GM18861 (cell line): ENCODE measurements around the gene PSMB7.

Source experiments
- ATAC-seq: cut with Tn5 transposase; IDR thresholded peaks from one replicate; pipeline ENCODE4 v1.9.1; 2021; ENCODE audit not compliant: unreplicated experiment

PSMB7 gene

DNA sequence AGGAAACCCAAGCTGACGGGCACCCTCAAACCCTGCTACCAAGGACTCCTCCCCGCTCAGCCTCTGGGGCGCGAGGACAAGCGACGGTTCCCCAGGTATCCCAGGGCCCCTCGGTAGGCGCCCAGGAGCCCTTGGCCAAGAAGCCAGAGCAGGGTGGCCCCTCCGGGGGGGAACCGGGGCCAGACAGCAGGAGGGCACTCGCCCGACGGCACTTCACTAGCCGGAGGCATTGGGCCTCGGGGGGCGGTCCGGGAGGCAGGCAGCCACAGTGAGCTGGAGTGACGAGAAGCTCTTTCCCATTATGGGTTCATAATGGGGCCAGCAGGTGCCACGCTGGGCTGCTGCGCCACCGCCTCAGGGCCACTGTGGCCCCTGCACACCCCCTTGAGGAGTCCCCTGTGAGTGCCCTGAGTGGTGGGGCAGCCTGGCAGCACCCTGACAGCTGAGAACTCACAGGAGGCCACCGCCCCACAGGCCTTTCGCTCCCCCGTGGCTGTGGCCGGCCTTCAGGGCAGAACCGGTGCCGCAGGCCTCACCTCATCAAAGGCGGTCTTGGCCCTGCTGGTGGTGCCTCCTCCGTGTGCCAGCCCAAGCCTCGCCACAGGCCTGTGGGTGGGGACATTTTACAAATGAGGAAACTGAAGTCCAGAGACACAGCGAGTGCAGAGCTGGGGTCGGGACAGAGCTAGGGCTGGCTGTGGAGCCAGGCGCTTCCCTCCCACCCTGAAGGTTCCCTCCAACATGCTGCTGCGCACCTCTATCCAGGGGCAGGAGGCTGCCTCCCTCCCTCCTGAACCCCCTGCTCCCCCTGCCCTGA is 68.7 kb downstream of the PSMB7 start:
- ATAC-seq = no peak

DNA sequence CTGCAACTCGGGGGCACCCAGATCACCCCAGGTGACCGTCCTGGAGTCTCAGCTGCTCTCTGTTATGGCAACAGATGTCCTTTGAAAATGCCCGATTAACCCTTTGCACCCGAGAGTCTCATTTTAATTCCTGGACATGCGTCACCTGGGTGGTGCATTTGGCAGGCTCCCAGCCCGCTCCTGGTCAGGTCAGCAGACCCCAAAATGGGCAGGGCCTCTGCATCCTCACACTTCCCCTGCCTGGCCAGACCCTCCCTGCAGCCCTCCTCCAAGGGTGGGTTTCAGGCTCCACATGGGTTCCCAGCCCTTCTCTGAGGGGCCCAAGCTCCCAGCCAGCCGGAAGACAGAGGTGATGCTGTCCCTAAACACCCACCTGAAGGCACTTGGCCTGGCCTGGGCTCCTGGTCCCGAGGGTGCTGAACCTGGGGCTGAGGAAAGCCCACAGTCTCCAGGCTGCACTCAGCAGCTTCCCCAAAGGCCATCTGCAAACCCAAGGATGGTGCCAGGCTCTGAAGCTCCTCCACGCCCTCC is 69.4 kb downstream of the PSMB7 start:
- no peak for ATAC-seq

DNA sequence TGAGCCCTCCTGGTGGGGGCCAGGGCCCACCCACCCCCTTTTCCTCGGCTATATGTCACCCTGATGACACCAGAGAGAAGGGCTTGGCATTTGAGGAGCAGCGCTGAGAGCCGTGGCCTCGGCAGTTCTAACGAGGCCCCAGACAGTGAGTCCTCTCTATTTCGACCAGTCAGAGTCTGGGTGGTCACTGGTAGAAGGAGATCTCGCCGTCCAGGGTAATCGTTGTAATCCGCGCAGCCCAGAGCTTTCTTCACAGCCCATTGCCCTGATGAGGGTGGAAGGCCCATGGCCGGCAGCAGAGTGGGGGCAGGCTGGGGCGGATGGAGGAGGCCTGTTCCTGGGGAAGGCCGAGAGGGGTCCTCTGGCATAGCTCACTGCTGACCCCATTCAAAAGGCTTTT is 70.2 kb downstream of the PSMB7 start:
- no peak for ATAC-seq

DNA sequence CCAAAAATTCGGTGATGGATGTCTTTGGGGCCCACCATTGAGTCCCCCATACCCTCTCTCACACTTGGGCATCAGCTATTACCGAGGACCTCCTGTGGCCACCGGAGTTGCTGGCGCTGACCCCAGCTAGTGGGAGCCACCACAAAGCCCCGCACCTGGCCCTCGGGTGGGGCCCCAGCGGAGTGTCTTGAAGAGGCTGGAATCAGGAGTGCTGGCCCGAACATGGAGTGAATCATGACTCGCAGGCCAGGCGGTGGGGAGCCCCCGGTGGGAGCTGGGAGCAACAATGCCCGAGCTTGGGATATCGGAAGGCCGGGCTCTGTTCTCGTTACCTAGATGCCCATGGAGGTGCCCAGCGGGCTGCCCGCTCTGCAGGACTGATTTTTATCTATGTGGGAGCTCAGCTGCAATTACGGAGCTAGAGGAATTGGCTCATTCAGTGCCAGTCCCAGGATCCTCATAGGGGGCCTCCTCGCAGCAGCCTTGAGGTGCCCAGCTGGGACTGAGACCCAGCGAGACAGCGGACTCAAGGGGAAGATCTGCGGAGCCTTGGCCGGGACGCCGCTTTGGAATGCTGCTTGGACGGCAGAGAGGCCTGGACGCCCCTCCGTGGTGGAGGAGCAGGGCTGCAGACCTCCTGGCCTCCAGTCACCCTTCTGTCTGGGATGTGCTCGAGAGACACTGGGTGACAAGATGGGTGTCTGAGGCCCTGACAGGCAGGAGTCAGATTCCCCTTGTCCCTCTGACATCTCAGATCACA is 70.8 kb downstream of the PSMB7 start:
- no peak for ATAC-seq

DNA sequence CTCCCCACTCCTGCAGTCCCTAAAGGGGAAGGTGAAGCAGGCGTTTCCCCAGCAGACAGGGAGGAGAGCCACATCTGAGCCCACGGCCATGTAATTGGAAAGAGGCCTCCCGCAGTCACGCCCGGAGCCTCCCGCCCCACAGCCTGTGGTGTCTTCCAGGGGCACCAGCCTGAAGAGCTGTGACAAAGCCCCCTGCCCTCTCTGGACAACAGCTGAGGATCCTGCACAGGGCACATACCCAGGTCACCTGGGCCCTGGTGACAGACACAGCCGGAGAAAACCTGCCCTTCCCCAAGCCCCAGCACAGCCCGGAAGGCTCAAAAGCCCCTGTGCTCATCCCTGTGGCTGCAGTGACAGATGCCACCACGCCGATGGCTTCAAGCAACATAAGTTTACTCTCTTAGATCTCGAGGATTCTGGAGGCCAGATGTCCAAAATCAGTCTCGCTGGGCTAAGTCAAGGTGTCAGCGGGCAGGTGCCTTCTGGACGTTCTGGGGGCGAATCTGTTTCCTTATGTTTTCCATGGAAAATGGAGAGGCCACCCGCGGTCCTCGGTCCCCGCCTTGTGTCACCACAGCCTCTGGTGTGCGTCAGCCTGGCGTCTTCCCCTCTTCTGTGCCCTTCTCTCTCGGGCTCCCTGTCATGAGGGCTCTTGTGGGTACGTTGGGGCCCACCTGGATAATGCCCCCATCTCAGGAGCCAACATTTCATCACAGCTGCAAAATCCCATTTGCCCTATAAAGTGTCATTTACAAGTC is 71.5 kb downstream of the PSMB7 start:
- ATAC-seq = no peak

GRCh38 chr9:124342776-124343485 is 72.3 kb downstream of the PSMB7 start:
- ATAC-seq = no peak

DNA sequence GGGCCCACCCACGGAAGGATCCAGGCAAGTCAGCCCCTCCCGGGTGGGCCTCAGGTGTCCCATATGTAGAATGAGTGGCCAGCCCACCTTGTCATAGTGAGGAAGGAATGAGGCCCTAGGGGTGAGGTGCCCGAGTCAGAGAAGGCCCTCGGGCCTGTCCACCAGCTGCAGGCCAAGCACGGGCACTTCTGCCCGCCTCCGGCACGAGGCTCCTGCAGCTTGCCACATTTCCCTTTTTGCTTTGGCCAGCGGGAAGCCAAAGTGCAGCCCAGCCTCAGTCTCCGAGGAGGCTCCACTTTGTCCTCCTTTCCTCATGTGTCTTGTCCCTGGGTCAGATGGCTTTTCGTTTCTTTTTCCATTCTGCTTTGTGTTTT is 72.9 kb downstream of the PSMB7 start:
- ATAC-seq = no peak

DNA sequence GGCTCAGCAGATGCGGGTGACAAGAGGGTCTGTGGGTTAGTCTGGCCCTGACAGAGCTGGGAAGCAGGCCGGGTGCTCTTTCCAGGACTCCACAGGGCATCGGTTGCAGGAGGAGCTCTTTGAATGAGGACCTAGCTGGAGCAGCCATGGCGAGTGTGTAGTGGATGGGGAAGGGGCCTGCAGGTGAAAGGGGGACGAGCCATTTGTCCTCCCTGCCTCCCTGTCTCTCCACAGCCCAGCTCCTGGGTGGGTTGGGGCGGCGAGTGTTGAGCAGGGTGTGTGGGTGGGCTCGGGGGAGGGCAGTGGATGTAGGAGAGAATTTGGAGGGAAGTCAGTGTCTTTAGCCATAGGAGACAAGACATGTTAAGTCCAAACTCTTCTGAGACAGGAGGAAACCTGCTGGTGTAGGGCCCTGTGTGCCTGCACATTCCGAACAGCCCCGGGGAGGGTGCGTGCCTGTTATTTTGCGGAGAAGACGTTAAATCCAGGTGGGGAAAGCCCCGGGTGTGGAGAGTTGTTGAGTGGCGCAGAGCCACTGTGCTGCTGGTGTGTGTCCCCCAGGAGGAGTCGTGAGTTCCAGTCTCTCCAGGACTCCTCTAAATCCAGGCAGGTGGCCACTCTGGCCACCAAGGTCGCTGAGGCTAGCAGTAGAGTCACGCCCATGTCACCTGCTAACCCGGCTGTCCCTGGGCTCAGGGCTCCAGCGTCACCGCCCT is 73.6 kb downstream of the PSMB7 start:
- no peak for ATAC-seq

GRCh38 chr9:124340219-124341069 is 74.8 kb downstream of the PSMB7 start:
- no peak for ATAC-seq

GRCh38 chr9:124339603-124340146 is 75.6 kb downstream of the PSMB7 start:
- ATAC-seq = no peak

DNA sequence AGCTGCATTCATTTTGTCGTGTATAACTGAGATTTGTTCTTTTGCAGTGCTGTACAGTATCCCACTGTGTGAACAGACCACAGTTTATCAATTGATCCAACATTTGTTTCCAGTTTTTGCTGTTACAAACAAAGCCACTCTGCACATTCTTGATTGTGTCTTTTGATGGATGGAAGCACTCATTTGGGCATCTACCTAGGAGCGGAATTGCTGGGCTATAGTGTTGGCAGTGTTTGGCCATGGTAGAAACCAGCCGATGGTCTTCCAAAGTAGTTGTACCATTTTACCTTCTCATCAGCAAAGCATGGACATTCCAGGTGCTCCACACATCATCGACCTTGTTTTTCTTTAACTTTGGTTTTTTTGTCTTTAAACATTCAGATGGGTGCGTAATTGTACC is 77.7 kb downstream of the PSMB7 start:
- no peak for ATAC-seq

GRCh38 chr9:124335320-124335707 is 79.9 kb downstream of the PSMB7 start:
- ATAC-seq = no peak

GRCh38 chr9:124334568-124335319 is 80.5 kb downstream of the PSMB7 start:
- ATAC-seq = no peak

GRCh38 chr9:124333203-124333579 is 82.1 kb downstream of the PSMB7 start:
- no peak for ATAC-seq

DNA sequence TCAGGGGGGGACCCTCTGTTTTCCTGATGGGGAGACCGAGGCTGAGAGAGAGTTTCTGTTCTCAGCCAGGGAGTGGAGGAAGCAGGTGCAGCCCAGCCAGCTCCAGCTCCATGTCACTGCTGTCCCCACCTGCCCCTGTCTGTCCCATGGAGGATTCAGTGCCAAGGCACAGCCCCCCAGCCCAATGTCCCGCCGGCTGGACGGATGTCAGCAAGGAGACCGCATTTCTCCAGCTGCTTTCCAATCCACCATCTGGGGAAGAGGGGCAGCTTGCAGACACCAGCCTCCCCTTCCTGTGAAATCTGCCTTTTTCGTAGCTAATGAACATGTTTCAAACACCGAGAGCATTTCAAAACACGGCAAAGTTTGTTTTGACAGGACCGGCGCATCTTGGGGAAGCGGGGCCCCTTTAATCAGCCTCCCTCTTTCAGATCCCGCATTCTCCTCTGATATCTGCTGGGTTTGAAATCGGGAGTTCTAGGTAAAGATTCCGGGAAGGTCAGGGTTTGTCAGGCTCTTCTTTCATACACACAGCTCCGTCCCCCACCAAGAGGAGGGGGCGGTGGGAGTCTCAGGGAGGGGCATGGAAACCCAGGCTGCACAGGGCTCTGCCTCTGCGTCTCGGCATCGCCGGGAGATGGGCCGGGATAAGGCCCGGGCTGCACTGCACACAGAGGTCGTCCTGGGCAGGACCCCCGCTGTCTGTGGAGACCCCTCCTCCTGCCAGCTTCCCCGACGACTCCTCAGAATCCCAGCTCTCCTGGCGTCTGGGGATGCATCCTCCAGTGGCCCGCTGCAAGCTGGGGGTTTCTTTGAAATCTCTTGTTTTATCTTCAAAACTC is 82.7 kb downstream of the PSMB7 start:
- ATAC-seq = no peak

GRCh38 chr9:124331580-124331979 is 83.7 kb downstream of the PSMB7 start:
- no peak for ATAC-seq

DNA sequence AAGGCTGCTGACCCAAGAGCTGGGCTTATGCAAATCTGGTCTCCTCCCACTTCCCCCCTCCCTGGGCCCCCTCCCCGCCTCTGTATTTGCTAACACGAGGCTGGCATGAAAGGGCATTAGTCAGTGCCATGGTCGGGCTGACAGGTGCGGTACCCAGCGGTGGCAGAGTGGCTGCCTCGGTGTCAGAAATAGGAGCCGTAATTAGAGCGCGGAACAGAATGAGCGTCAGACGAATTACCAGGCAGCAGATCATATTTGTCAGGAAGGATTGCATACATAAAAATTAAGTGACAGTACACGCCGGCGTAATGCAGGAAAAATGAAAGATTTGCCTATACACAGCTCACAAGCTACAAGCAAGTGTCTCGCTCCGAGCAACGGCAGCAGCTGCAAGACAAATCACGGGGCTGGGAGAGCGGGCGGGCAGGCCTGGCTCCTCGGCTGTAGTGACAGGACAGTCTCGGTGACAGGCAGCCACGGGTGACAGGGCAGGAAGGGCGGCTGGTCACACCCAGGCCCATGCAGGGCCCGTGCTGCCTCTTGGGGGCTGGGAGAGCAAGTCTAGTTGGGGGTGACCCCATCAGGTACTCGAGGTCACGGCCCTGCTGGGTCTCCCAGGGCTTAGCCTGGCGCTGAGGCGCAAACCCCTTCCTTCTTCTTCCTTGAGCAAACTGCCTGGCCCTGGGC is 85.1 kb downstream of the PSMB7 start:
- no peak for ATAC-seq
